ENCODE measurements around the gene HSF5. TPM values are rescaled to one million over a fixed set of nuclear protein-coding genes. Genes with fewer than 3 reads are reported as not detected.
A peak's percentile ranks its signal among the peaks of the same experiment; 100 is the strongest.

Gene HSF5
- total RNA-seq, 1 experiment from 2014 or later: not detected

- no peaks in the 10 kb centered on the region for H4K20me1 ChIP-seq (ENCODE audit: insufficient read depth)
- peak; percentile 80 for ATAC-seq
- DNase-seq (ENCODE audit: low read depth, low spot score): peak; percentile 100
- intact Hi-C loops (cut with micrococcal nuclease): loop anchor here (1.0 to 10.0 kb wide), 8 partner anchors 113 to 924 kb away; partner anchors contain the start of genes RAD51C, TEX14 and TRIM37
- H3K4me3 ChIP-seq (replicated peaks in 1 of 2; ENCODE audit: low read depth in 1 of 2, low read length in 2 of 2): peak overlapping the region; percentile 72 to 85
- peak; percentile 97 for TF ChIP-seq SRF (IDR thresholded peaks at IDR 0.05; ENCODE audit: low read depth)
- no peak for TF ChIP-seq YY1 (IDR thresholded peaks at IDR 0.05; ENCODE audit: extremely low read depth, insufficient replicate concordance, low read depth, low read length)
- TF ChIP-seq EGR1 (IDR thresholded peaks at IDR 0.05; ENCODE audit: low read depth): peak; percentile 98
- peak; percentile 100 for TF ChIP-seq SP1 (IDR thresholded peaks at IDR 0.05; ENCODE audit: low read depth)
- TF ChIP-seq POLR2A (IDR thresholded peaks at IDR 0.05; ENCODE audit: borderline replicate concordance, extremely low read depth, insufficient read depth, insufficient read length): peak; percentile 42
- TF ChIP-seq MAX (IDR thresholded peaks at IDR 0.05): peak; percentile 78
- TF ChIP-seq TCF7L2 (IDR thresholded peaks at IDR 0.05; ENCODE audit: borderline replicate concordance, extremely low read depth, insufficient read depth, insufficient read length): peak; percentile 56
- TF ChIP-seq CBX3 (IDR thresholded peaks at IDR 0.05; ENCODE audit: low read depth): no peak
- no peak for TF ChIP-seq ZBTB33 (IDR thresholded peaks at IDR 0.05; ENCODE audit: extremely low read depth, insufficient replicate concordance, low read length)
- TF ChIP-seq ELF1 (IDR thresholded peaks at IDR 0.05; ENCODE audit: borderline replicate concordance, low read depth): no peak; the same call in 1 of the 2 replicates
- TF ChIP-seq SIN3A (IDR thresholded peaks at IDR 0.05; ENCODE audit: low read depth): peak; percentile 97
- no peak for TF ChIP-seq CEBPB (IDR thresholded peaks at IDR 0.05; ENCODE audit: low read depth)
- TF ChIP-seq POLR2AphosphoS5 (IDR thresholded peaks at IDR 0.05; ENCODE audit: low read depth, low read length): peak; percentile 75
- no peak for TF ChIP-seq REST (IDR thresholded peaks at IDR 0.05; ENCODE audit: low read depth)
- TF ChIP-seq JUND (IDR thresholded peaks at IDR 0.05): no peak
- no TSS peak for BruUV-seq (replicated peaks)
- H3K27ac ChIP-seq (ENCODE audit: low read depth, low read length): peak overlapping the region; percentile 76
- RAD21 ChIA-PET (ENCODE audit: low non-redundant PET in 1 of 2, low total read pairs in 2 of 2, uncharacterized antibody in 2 of 2, unreplicated experiment in 2 of 2): interaction anchor here (1.3 to 1.5 kb wide), 2 partner anchors 70 to 487 kb away, joined by 4 to 6 read pairs (median 5); no protein-coding TSS in a partner anchor
- no peaks in the 10 kb centered on the region for H3K9me3 ChIP-seq (ENCODE audit: control insufficient read depth in 1 of 2, insufficient read depth in 1 of 2, low read depth in 1 of 2, low read length in 2 of 2)
- CTCF ChIA-PET: interaction anchor here (1.0 to 2.4 kb wide), 9 partner anchors 10 to 1519 kb away, joined by 4 to 26 read pairs (median 7); partner anchors contain the start of genes PRR11 and SKA2
- H3K27me3 ChIP-seq (ENCODE audit: insufficient read depth, low read length): no peaks in the 10 kb centered on the region
- H3K4me2 ChIP-seq (ENCODE audit: low read length): peak overlapping the region; percentile 94
- H3K36me3 ChIP-seq (ENCODE audit: control insufficient read depth in 1 of 2, insufficient read depth in 2 of 2, low read length in 2 of 2): no peaks in the 10 kb centered on the region
- POLR2A ChIA-PET: interaction anchor here (1.1 to 6.4 kb wide), 8 partner anchors 9 to 161 kb away, joined by 3 to 121 read pairs (median 6); no protein-coding TSS in a partner anchor
- no peaks in the 10 kb centered on the region for H3K9me2 ChIP-seq (ENCODE audit: insufficient read depth)
- H3K4me1 ChIP-seq (ENCODE audit: control insufficient read depth in 1 of 2, insufficient read depth in 2 of 2, low read length in 2 of 2): peaks cover 20 to 40% of the 10 kb centered on the region in 2 experiments
- peak overlapping the region; percentile 94 for H2AFZ ChIP-seq (ENCODE audit: low read depth, low read length, poor library complexity, severe bottlenecking)
- H3K79me2 ChIP-seq (ENCODE audit: insufficient read depth, low read length): peaks cover 10% of the 10 kb centered on the region; the same call in 1 of the 2 replicates
- H3K9ac ChIP-seq (ENCODE audit: low read length): peak overlapping the region; percentile 73
Observed at GRCh38 chr17:58517928-58518609, 29.9 kb upstream of the HSF5 start.
